ENCODE results near the gene TAF12. TPM values are rescaled to one million over a fixed set of nuclear protein-coding genes. Genes with fewer than 3 reads are reported as not detected.

Gene TAF12
- total and polyA plus RNA-seq, 10 of the 15 experiments (the other 5 are each of a cell fraction or from before 2014, with no cell fraction given) = 18.3 to 43.3 (median 28.6) TPM

GRCh38 chr1:28668956-28669723, 26.3 kb upstream of the TAF12 start:
- CTCF ChIA-PET = interaction anchor here (1.0 to 2.4 kb wide), 4 partner anchors 26 to 253 kb away, joined by 3 to 15 read pairs (median 6); partner anchors contain the start of genes TAF12 and YTHDF2
- TF ChIP-seq LARP7 (IDR thresholded peaks at IDR 0.05) = peak; percentile 73
- TF ChIP-seq ZSCAN29 (IDR thresholded peaks at IDR 0.05) = 0 out of 2 replicates have a peak, but pooled peaks have one; percentile 45
- peak; percentile 71 for TF ChIP-seq POLR2A (IDR thresholded peaks at IDR 0.05; ENCODE audit: low read depth, low read length)
- peak; percentile 66 for TF ChIP-seq NR2C1 (IDR thresholded peaks at IDR 0.05)
- TF ChIP-seq SPI1 (IDR thresholded peaks at IDR 0.05; ENCODE audit: borderline replicate concordance, insufficient read depth, low read depth, low read length) = peak; percentile 53; the same call in 1 of the 2 replicates
- 0 out of 2 replicates have a peak, but pooled peaks have one; percentile 12 for TF ChIP-seq ZNF687 (IDR thresholded peaks at IDR 0.05)
- 0 out of 2 replicates have a peak, but pooled peaks have one; percentile 29 for TF ChIP-seq ZNF207 (IDR thresholded peaks at IDR 0.05; ENCODE audit: borderline replicate concordance)
- TF ChIP-seq SIX5 (IDR thresholded peaks at IDR 0.05; ENCODE audit: low read depth, low read length, severe bottlenecking) = no peak
- TF ChIP-seq ZBTB4 (CRISPR knock-in tag; IDR thresholded peaks at IDR 0.05) = no peak
- TF ChIP-seq GATAD2B (conservative IDR thresholded peaks at IDR 0.05; ENCODE audit: low read depth) = peak; percentile 89
- no peak for TF ChIP-seq RFX5 (IDR thresholded peaks at IDR 0.05; ENCODE audit: low read depth, low read length)
- TF ChIP-seq SIN3A (IDR thresholded peaks at IDR 0.05; ENCODE audit: low read depth, low read length) = 0 out of 2 replicates have a peak, but pooled peaks have one; percentile 61
- peak; percentile 46; the same call in 1 of the 2 replicates for TF ChIP-seq RELB (IDR thresholded peaks at IDR 0.05; ENCODE audit: low read depth)

More at GRCh38 chr1:28668956-28669723, 26.3 kb upstream of the TAF12 start:
- Histone ChIP-seq H3K79me2 (ENCODE audit: control insufficient read depth, insufficient read depth, low read length) (peaks cover 25% of the 10 kb centered on the region), H3K9ac (ENCODE audit: control insufficient read depth, insufficient read depth, low read length) (peak overlapping the region; percentile 100), H2AFZ (ENCODE audit: control insufficient read depth, low read depth, low read length) (peak overlapping the region; percentile 51), H4K20me1 (ENCODE audit: control insufficient read depth, insufficient read depth) (no peaks in the 10 kb centered on the region), H3K4me3 (peak overlapping the region; percentile 100), H3K4me1 (ENCODE audit: control insufficient read depth, insufficient read depth, low read length) (no peaks in the 10 kb centered on the region), H3K4me2 (ENCODE audit: control insufficient read depth, insufficient read depth) (peak overlapping the region; percentile 79), H3K27ac (ENCODE audit: control insufficient read depth, insufficient read depth) (peak overlapping the region; percentile 99), H3K9me3 (replicated peaks; ENCODE audit: control insufficient read depth, insufficient read depth, low read length) (no peaks in the 10 kb centered on the region), H3K36me3 (ENCODE audit: control insufficient read depth in 2 of 2, insufficient read depth in 2 of 2, low read length in 1 of 2) (no peaks in the 10 kb centered on the region), H3K27me3 (replicated peaks in 1 of 2; ENCODE audit: control insufficient read depth in 2 of 2, insufficient read depth in 2 of 2, low read length in 1 of 2) (no peaks in the 10 kb centered on the region)
- peak; percentile 67 for ATAC-seq
- in situ Hi-C loops (cut with MboI) = no loop called here
- FAIRE-seq = no peak
- ChIA-PET SMC1A (ENCODE audit: uncharacterized antibody, unreplicated experiment) (interaction anchor here (0.5 to 2.8 kb wide), 8 partner anchors 9 to 538 kb away, joined by 3 to 21 read pairs (median 3); partner anchors contain the start of genes RNU11, TAF12 and YTHDF2), POLR2A (interaction anchor here (0.6 to 4.8 kb wide), 11 partner anchors 10 to 512 kb away, joined by 3 to 43 read pairs (median 5); partner anchors contain the start of genes MED18, RNU11, SRSF4 and TAF12), RAD21 (ENCODE audit: unreplicated experiment) (interaction anchor here (0.8 to 2.6 kb wide), 8 partner anchors 21 to 216 kb away, joined by 3 to 26 read pairs (median 4); partner anchors contain the start of genes RNU11 and TAF12)
- WGBS (ENCODE audit: insufficient coverage, insufficient replicate concordance, low lambda C conversion rate, missing lambda C conversion rate) = under 1% methylated on average over 24 of the region's 63 CpGs
- no peak for DNase-seq (ENCODE audit: low read depth, low spot score)
- intact Hi-C loops (cut with micrococcal nuclease; ENCODE audit: unreplicated experiment) = loop anchor here (1.0 kb wide), 2 partner anchors 21 to 67 kb away; partner anchors contain the start of genes RNU11 and YTHDF2
- BruUV-seq (replicated peaks) = TSS peak; percentile 99

Data from GM12878 (cell line).